K562 (cell line): ENCODE results near the gene SHLD1.

ENCODE experiments used
- MTA3 ChIP-seq: fragments of 450-650 bp; formaldehyde crosslinking; IDR thresholded peaks from 2 replicates; pipeline ENCODE4 v1.6.1; 2017; ENCODE audit warnings: mild to moderate bottlenecking, borderline replicate concordance
- POLR2AphosphoS5 ChIP-seq: IDR thresholded peaks from 2 replicates; pipeline ENCODE4 v1.6.1; 2011; ENCODE audit warnings: mild to moderate bottlenecking, low read depth, low read length, moderate library complexity; ENCODE audit not compliant: control insufficient read depth, insufficient read depth
- RBBP5 ChIP-seq: fragments of 200-600 bp; sonication (generic); IDR thresholded peaks from 2 replicates; pipeline ENCODE4 v1.6.1; 2012; ENCODE audit warnings: borderline replicate concordance, mild to moderate bottlenecking, low read length, control low read depth, inconsistent platforms; ENCODE audit not compliant: insufficient read depth, poor library complexity, severe bottlenecking
- SRSF9 ChIP-seq: fragments of 200-400 bp; formaldehyde crosslinking; IDR thresholded peaks from 2 replicates; pipeline ENCODE4 v1.6.1; 2017; ENCODE audit warnings: low read depth, low read length, borderline replicate concordance

- TF ChIP-seq SRSF9 (no peak), POLR2AphosphoS5 (no peak), RBBP5 (no peak), MTA3 (no peak)
Measured at GRCh38 chr20:5908981-5909380, 158.8 kb downstream of the SHLD1 start.
